ENCODE data around the gene TMEM179.
A peak's percentile ranks its signal among the peaks of the same experiment; 100 is the strongest.

The TMEM179 gene

DNA sequence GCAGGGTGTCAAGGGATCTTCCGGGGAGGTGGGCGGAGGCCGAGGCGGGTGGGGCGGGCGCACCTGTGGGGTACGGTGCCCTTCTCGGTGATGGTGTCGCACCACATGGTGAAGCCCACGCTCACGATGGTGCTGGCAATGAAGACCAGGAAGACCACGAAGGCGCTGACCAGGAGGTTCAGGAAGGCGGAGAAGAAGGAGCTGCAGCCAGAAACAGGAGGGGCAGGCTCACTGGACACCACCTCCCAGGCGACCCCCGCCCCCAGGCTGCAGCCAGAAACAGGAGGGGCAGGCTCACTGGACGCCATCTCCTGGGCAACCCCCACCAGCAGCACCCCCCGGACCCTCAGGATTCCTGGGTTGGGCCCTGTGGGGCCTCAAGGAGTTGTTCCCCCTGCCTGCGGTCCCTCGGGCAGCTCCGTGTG, 7.6 kb downstream of the TMEM179 start:
- Histone ChIP-seq H3K4me3 (ENCODE audit: low read length) (no peak overlapping the region), H3K9me3 (ENCODE audit: control insufficient read depth, low read length) (no peaks in the 10 kb centered on the region), H3K4me1 (ENCODE audit: control insufficient read depth, insufficient read depth, low read length) (peaks cover 11% of the 10 kb centered on the region), H3K36me3 (ENCODE audit: control insufficient read depth, insufficient read depth, low read length, severe bottlenecking) (no peaks in the 10 kb centered on the region), H3K9ac (ENCODE audit: low read length) (no peak overlapping the region), H3K27me3 (replicated peaks; ENCODE audit: control insufficient read depth, insufficient read depth, low read length) (peaks cover 48% of the 10 kb centered on the region)
- no peak for DNase-seq (ENCODE audit: low read depth)

DNA sequence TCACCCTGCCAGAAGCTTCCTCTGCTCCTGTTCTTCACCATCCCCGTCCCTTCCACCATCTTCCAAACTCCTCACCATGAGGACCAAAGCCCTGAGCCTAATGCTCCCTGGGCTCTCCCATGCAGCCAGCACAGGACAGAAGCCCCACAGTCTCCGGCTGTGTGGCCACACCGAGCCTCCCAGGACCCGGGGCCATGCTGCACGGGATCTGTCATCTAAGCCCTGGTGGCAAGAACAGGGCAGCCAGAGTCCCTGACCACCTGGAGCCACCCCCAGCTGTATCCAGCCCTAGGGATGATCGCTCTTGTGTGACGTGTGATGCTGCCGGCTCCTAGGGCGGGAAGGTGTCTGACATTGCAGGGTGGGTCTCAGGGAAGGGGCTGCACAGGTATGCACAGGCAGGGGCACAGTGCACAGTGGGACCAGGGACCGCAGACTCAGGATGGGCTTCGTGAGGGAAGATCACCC, 8.1 kb downstream of the TMEM179 start:
- Histone ChIP-seq H3K9me3 (ENCODE audit: control insufficient read depth, low read length) (no peaks in the 10 kb centered on the region), H3K4me3 (ENCODE audit: low read length) (no peak overlapping the region), H3K27me3 (replicated peaks; ENCODE audit: control insufficient read depth, insufficient read depth, low read length) (peaks cover 43% of the 10 kb centered on the region), H3K36me3 (ENCODE audit: control insufficient read depth, insufficient read depth, low read length, severe bottlenecking) (no peaks in the 10 kb centered on the region), H3K9ac (ENCODE audit: low read length) (no peak overlapping the region), H3K4me1 (ENCODE audit: control insufficient read depth, insufficient read depth, low read length) (peaks cover 11% of the 10 kb centered on the region)
- no peak for DNase-seq (ENCODE audit: low read depth)

DNA sequence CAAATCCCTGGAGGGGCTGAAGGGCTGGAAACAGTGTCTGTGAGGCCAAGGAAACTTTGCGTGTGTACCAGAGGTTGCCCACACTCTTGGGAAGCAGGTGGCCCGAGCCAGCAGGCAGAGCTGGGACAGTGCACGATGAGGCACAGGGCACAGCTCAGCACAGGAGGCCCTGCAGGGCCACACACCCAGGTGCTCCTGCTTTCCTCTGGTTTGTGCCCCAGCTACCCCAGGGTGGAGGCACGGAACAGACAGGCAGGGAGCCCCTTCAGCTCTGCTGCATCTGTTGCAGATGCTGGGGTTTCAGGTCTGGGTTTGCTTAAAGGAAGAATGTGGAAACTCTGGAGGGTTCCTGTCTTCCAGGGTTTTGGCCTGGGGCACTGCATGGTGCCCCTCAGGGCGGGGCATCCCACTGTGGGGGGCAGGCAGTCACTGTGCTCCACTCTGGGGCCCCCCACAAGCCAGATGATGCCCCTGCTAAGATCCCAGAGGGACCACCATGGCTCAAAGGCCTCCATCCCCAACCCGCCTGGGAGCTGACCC, 8.6 kb downstream of the TMEM179 start:
- no peak overlapping the region for H3K4me3 ChIP-seq (ENCODE audit: low read length)
- H3K9ac ChIP-seq (ENCODE audit: low read length), result no peak overlapping the region
- H3K36me3 ChIP-seq (ENCODE audit: control insufficient read depth, insufficient read depth, low read length, severe bottlenecking), result no peaks in the 10 kb centered on the region
- no peak for DNase-seq (ENCODE audit: low read depth)
- peaks cover 11% of the 10 kb centered on the region for H3K4me1 ChIP-seq (ENCODE audit: control insufficient read depth, insufficient read depth, low read length)
- H3K9me3 ChIP-seq (ENCODE audit: control insufficient read depth, low read length), result no peaks in the 10 kb centered on the region
- H3K27me3 ChIP-seq (replicated peaks; ENCODE audit: control insufficient read depth, insufficient read depth, low read length), result peaks cover 39% of the 10 kb centered on the region

DNA sequence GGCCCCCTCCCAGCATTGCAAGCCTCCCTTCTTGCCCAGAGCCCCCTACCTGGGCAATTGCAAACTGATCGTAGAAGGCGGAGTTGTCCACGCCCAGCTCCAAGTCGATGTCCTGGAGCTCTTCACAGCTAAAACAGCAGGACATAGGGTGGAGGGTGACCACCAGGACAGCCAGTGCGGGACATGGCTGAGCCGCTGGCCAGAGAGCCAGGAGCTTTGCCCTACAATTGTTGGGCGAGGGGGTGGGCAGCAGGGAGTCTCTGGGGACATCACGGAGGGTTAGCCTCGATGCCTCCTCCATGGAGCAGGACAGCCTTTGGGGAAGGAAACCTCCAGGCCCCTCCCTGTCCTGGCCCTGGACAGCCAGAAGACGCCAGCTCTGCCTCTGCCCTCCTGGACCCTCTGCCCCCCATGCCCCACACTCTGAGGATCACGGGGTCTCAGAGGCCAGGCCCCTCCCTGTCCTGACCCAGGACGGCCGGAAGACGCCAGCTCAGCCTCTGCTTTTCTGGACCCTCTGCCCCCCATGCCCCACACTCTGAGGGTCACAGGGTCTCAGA, 9.4 kb downstream of the TMEM179 start:
- Histone ChIP-seq H3K27me3 (replicated peaks; ENCODE audit: control insufficient read depth, insufficient read depth, low read length) (peaks cover 31% of the 10 kb centered on the region), H3K9ac (ENCODE audit: low read length) (no peak overlapping the region), H3K9me3 (ENCODE audit: control insufficient read depth, low read length) (no peaks in the 10 kb centered on the region), H3K4me1 (ENCODE audit: control insufficient read depth, insufficient read depth, low read length) (peaks cover 11% of the 10 kb centered on the region), H3K4me3 (ENCODE audit: low read length) (no peak overlapping the region), H3K36me3 (ENCODE audit: control insufficient read depth, insufficient read depth, low read length, severe bottlenecking) (peaks cover 4% of the 10 kb centered on the region)
- no peak for DNase-seq (ENCODE audit: low read depth)

- Histone ChIP-seq H3K9me3 (ENCODE audit: control insufficient read depth, low read length) (no peaks in the 10 kb centered on the region), H3K4me3 (ENCODE audit: low read length) (no peak overlapping the region), H3K27me3 (replicated peaks; ENCODE audit: control insufficient read depth, insufficient read depth, low read length) (peaks cover 26% of the 10 kb centered on the region), H3K36me3 (ENCODE audit: control insufficient read depth, insufficient read depth, low read length, severe bottlenecking) (peaks cover 4% of the 10 kb centered on the region), H3K4me1 (ENCODE audit: control insufficient read depth, insufficient read depth, low read length) (peaks cover 11% of the 10 kb centered on the region), H3K9ac (ENCODE audit: low read length) (no peak overlapping the region)
- DNase-seq (ENCODE audit: low read depth), result no peak
Observed at GRCh38 chr14:104594310-104595046, 10.1 kb downstream of the TMEM179 start.

GRCh38 chr14:104593710-104594136, 10.8 kb downstream of the TMEM179 start:
- Histone ChIP-seq H3K36me3 (ENCODE audit: control insufficient read depth, insufficient read depth, low read length, severe bottlenecking) (peaks cover 8% of the 10 kb centered on the region), H3K4me3 (ENCODE audit: low read length) (no peak overlapping the region), H3K9me3 (ENCODE audit: control insufficient read depth, low read length) (no peaks in the 10 kb centered on the region), H3K4me1 (ENCODE audit: control insufficient read depth, insufficient read depth, low read length) (peaks cover 11% of the 10 kb centered on the region), H3K9ac (ENCODE audit: low read length) (peak overlapping the region; percentile 19), H3K27me3 (replicated peaks; ENCODE audit: control insufficient read depth, insufficient read depth, low read length) (peaks cover 20% of the 10 kb centered on the region)
- DNase-seq (ENCODE audit: low read depth), result peak; percentile 44

GRCh38 chr14:104593241-104593701, 11.3 kb downstream of the TMEM179 start:
- H3K27me3 ChIP-seq (replicated peaks; ENCODE audit: control insufficient read depth, insufficient read depth, low read length), result peaks cover 18% of the 10 kb centered on the region
- no peak overlapping the region for H3K4me3 ChIP-seq (ENCODE audit: low read length)
- no peak for DNase-seq (ENCODE audit: low read depth)
- no peak overlapping the region for H3K9ac ChIP-seq (ENCODE audit: low read length)
- peaks cover 11% of the 10 kb centered on the region for H3K4me1 ChIP-seq (ENCODE audit: control insufficient read depth, insufficient read depth, low read length)
- H3K36me3 ChIP-seq (ENCODE audit: control insufficient read depth, insufficient read depth, low read length, severe bottlenecking), result peaks cover 9% of the 10 kb centered on the region
- no peaks in the 10 kb centered on the region for H3K9me3 ChIP-seq (ENCODE audit: control insufficient read depth, low read length)

DNA sequence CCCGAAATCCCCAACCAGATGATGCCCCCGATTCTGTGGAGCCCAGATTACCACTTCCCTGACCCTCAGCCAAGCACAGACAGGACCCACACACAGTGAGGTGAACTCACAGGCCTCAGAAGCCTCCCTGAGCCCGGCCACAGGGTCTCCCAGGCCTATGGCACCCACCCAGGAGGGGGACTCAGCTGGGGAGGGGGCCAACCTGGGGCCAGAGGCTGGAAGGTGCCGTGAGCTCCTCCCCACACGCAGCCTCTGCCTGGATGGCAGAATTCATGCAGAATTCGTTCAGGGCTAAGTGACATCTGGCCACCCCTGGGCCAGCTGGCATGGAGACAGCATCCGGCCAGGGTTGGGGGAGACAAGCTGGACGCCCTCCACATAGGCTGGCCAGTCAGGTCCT, 11.8 kb downstream of the TMEM179 start:
- Histone ChIP-seq H3K4me3 (ENCODE audit: low read length) (no peak overlapping the region), H3K9ac (ENCODE audit: low read length) (no peak overlapping the region), H3K4me1 (ENCODE audit: control insufficient read depth, insufficient read depth, low read length) (peaks cover 11% of the 10 kb centered on the region), H3K27me3 (replicated peaks; ENCODE audit: control insufficient read depth, insufficient read depth, low read length) (peaks cover 17% of the 10 kb centered on the region), H3K9me3 (ENCODE audit: control insufficient read depth, low read length) (no peaks in the 10 kb centered on the region), H3K36me3 (ENCODE audit: control insufficient read depth, insufficient read depth, low read length, severe bottlenecking) (peaks cover 12% of the 10 kb centered on the region)
- no peak for DNase-seq (ENCODE audit: low read depth)

GRCh38 chr14:104592292-104592672, 12.3 kb downstream of the TMEM179 start:
- H3K4me1 ChIP-seq (ENCODE audit: control insufficient read depth, insufficient read depth, low read length), result peaks cover 11% of the 10 kb centered on the region
- H3K9ac ChIP-seq (ENCODE audit: low read length), result no peak overlapping the region
- peaks cover 12% of the 10 kb centered on the region for H3K27me3 ChIP-seq (replicated peaks; ENCODE audit: control insufficient read depth, insufficient read depth, low read length)
- H3K36me3 ChIP-seq (ENCODE audit: control insufficient read depth, insufficient read depth, low read length, severe bottlenecking), result peaks cover 15% of the 10 kb centered on the region
- H3K4me3 ChIP-seq (ENCODE audit: low read length), result no peak overlapping the region
- no peaks in the 10 kb centered on the region for H3K9me3 ChIP-seq (ENCODE audit: control insufficient read depth, low read length)
- DNase-seq (ENCODE audit: low read depth), result no peak

GRCh38 chr14:104591506-104592291, 12.9 kb downstream of the TMEM179 start:
- no peak for DNase-seq (ENCODE audit: low read depth)
- Histone ChIP-seq H3K4me1 (ENCODE audit: control insufficient read depth, insufficient read depth, low read length) (peaks cover 11% of the 10 kb centered on the region), H3K36me3 (ENCODE audit: control insufficient read depth, insufficient read depth, low read length, severe bottlenecking) (peaks cover 21% of the 10 kb centered on the region), H3K9ac (ENCODE audit: low read length) (no peak overlapping the region), H3K27me3 (replicated peaks; ENCODE audit: control insufficient read depth, insufficient read depth, low read length) (peaks cover 10% of the 10 kb centered on the region), H3K9me3 (ENCODE audit: control insufficient read depth, low read length) (no peaks in the 10 kb centered on the region), H3K4me3 (ENCODE audit: low read length) (no peak overlapping the region)

DNA sequence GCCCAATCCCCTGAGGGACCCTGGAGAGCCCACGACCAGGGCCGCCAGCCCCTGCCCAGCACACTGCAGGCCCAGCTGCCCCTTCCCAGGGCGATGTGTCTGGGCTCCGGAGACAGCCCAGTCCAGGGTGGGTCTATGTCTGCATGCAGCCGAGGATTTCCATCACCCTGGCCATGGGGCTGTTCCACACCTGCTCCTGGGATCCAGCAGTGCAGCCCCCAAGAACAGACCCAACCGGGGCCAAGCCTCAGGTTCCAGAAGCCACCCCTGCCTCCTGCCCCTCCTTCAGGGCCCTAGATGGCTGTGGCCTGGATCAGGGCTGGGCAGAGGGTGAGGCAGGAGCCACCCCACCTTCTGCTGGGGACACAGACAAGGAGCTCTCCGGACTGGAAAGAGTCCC, 13.5 kb downstream of the TMEM179 start:
- H3K4me1 ChIP-seq (ENCODE audit: control insufficient read depth, insufficient read depth, low read length), result peaks cover 13% of the 10 kb centered on the region
- H3K9me3 ChIP-seq (ENCODE audit: control insufficient read depth, low read length), result no peaks in the 10 kb centered on the region
- H3K4me3 ChIP-seq (ENCODE audit: low read length), result no peak overlapping the region
- H3K36me3 ChIP-seq (ENCODE audit: control insufficient read depth, insufficient read depth, low read length, severe bottlenecking), result peaks cover 23% of the 10 kb centered on the region
- H3K27me3 ChIP-seq (replicated peaks; ENCODE audit: control insufficient read depth, insufficient read depth, low read length), result peaks cover 5% of the 10 kb centered on the region
- no peak overlapping the region for H3K9ac ChIP-seq (ENCODE audit: low read length)
- no peak for DNase-seq (ENCODE audit: low read depth)

Data from adipocyte (in vitro differentiated cells).